ENCODE results near the gene OR6J1.
"Not testable (repeated sequence)": the region's sequence is repeated elsewhere in the genome, so short reads cannot be mapped to it uniquely, and the experiment has no call there.

GRCh38 chr14:22687969-22688368 lies 43.8 kb upstream of the OR6J1 start:
- TF ChIP-seq CTCF (IDR thresholded peaks at IDR 0.05); EP300 (IDR thresholded peaks at IDR 0.05); RAD21 (conservative IDR thresholded peaks at IDR 0.05 in 1 of 2, IDR thresholded peaks at IDR 0.05 in 1 of 2); POLR2A (IDR thresholded peaks at IDR 0.05; ENCODE audit: low read length); BHLHE40 (IDR thresholded peaks at IDR 0.05; ENCODE audit: low read depth, low read length); FOSL2 (IDR thresholded peaks at IDR 0.05); FOSL2 (CRISPR knock-in tag; IDR thresholded peaks at IDR 0.05); ZFP36 (IDR thresholded peaks at IDR 0.05; ENCODE audit: borderline replicate concordance, partially characterized antibody); ELK1 (IDR thresholded peaks at IDR 0.05; ENCODE audit: low read depth, low read length); MAX (IDR thresholded peaks at IDR 0.05); PHF8 (IDR thresholded peaks at IDR 0.05; ENCODE audit: borderline replicate concordance, low read depth); REST (IDR thresholded peaks at IDR 0.05); MAZ (IDR thresholded peaks at IDR 0.05; ENCODE audit: borderline replicate concordance, low read depth, low read length); USF2 (IDR thresholded peaks at IDR 0.05): not testable (repeated sequence)
